K562 (cell line): ENCODE measurements around the gene GTSE1. TPM values are rescaled to one million over a fixed set of nuclear protein-coding genes. Genes with fewer than 3 reads are reported as not detected.
A peak's percentile ranks its signal among the peaks of the same experiment; 100 is the strongest.

Source experiments
- ATAC-seq: fragments of 200-7000 bp; cut with Tn5 transposase; 3 replicates; pipeline ENCODE4 v1.9.1; 2020; ENCODE audit warnings: moderate library complexity
- BruUV-seq: library from RNA; stranded (reverse); fragments of 400-500 nt; replicated peaks from 2 replicates; lab custom pipeline; 2021; lab: Mats Ljungman, UMichigan
- CTCF ChIA-PET: fragments of 300-600 bp; formaldehyde crosslinking; extraction: SDS; loops from one replicate; lab custom pipeline; 2021; ENCODE audit warnings: low intra/inter-chr PET ratio; lab: Yijun Ruan, JAX
- POLR2A ChIA-PET: fragments of 300-600, 350-650 bp; sonication (Branson Sonifier 250); formaldehyde crosslinking; extraction: SDS; loops from one replicate; lab custom pipeline; 2021; ENCODE audit warnings: antibody characterized with exemption, inconsistent platforms; lab: Yijun Ruan, JAX
- DNase-seq, 4 experiments: peaks; one replicate each; pipeline versions ENCODE4 v3.0.0 to v3.0.0-alpha.2; 2011 to 2018; ENCODE audit warnings: low spot score in 3 of 4, mixed read lengths in 3 of 4; ENCODE audit errors: extremely low read depth in 1 of 4
- FAIRE-seq: peaks from 2 replicates; lab custom pipeline; 2011; peaks lifted over from hg19 to GRCh38; lab: Jason Lieb, UNC
- H2AFZ ChIP-seq: 2 replicates; pipeline ENCODE4 v1.6.0; 2011; ENCODE audit warnings: low read depth, low read length, control low read depth, inconsistent platforms
- H3K27ac ChIP-seq: fragments of 200-600 bp; 3 replicates; pipeline ENCODE4 v1.8.0; 2011; ENCODE audit warnings: low read depth, mild to moderate bottlenecking, control low read depth, inconsistent platforms, low read length, moderate library complexity, mixed read lengths; ENCODE audit errors: extremely low read depth
- H3K27me3 ChIP-seq, 2 experiments: fragments of 300-600 bp in 1 of 2; 2 replicates in 1 of 2; 3 replicates in 1 of 2; pipeline versions ENCODE4 v1.6.0 to v1.8.0; 2011; ENCODE audit warnings: inconsistent platforms in 2 of 2, low read length in 2 of 2, mild to moderate bottlenecking in 1 of 2, mixed read lengths in 1 of 2, moderate library complexity in 1 of 2; ENCODE audit not compliant: control insufficient read depth in 2 of 2, insufficient read depth in 2 of 2
- H3K36me3 ChIP-seq: fragments of 300-600 bp; 3 replicates; pipeline ENCODE4 v1.8.0; 2011; ENCODE audit warnings: mild to moderate bottlenecking, low read length, inconsistent platforms; ENCODE audit not compliant: control insufficient read depth, insufficient read depth
- H3K4me1 ChIP-seq, 2 experiments: fragments of 200-600 bp in 1 of 2; replicated peaks in 1 of 2; 2 replicates in 1 of 2; 3 replicates in 1 of 2; pipeline versions ENCODE4 v1.5.1 to v1.8.0; 2011; ENCODE audit warnings: inconsistent platforms in 2 of 2, low read length in 2 of 2, mild to moderate bottlenecking in 1 of 2, mixed read lengths in 1 of 2, moderate library complexity in 1 of 2; ENCODE audit not compliant: control insufficient read depth in 2 of 2, insufficient read depth in 2 of 2
- H3K4me2 ChIP-seq: 2 replicates; pipeline ENCODE4 v1.6.1; 2011; ENCODE audit warnings: low read length, control low read depth, inconsistent platforms, mixed read lengths; ENCODE audit not compliant: insufficient read depth
- H3K4me3 ChIP-seq: fragments of 200-600 bp; sonication (generic), shearing (Covaris generic); 2 replicates; pipeline ENCODE4 v1.5.1; 2016; ENCODE audit warnings: control low read depth, inconsistent platforms
- H3K79me2 ChIP-seq: fragments of 200-600 bp; 3 replicates; pipeline ENCODE4 v1.8.0; 2011; ENCODE audit warnings: low read length, inconsistent platforms; ENCODE audit not compliant: control insufficient read depth, insufficient read depth
- H3K9ac ChIP-seq, 2 experiments: 2 replicates each; pipeline versions ENCODE4 v1.6.0 to v1.6.1; 2011; ENCODE audit warnings: low read depth in 2 of 2, low read length in 2 of 2, control low read depth in 1 of 2, inconsistent platforms in 1 of 2, mild to moderate bottlenecking in 1 of 2, mixed read lengths in 1 of 2; ENCODE audit not compliant: insufficient read depth in 1 of 2
- H3K9me1 ChIP-seq: one replicate; pipeline ENCODE4 v1.6.0; 2011; ENCODE audit warnings: inconsistent platforms, mild to moderate bottlenecking, low read length, moderate library complexity; ENCODE audit not compliant: control insufficient read depth, insufficient read depth
- H3K9me3 ChIP-seq: replicated peaks from 2 replicates; pipeline ENCODE4 v1.5.1; 2011; ENCODE audit warnings: low read depth, low read length, inconsistent platforms; ENCODE audit not compliant: control insufficient read depth, insufficient read depth
- H4K20me1 ChIP-seq: replicated peaks from 2 replicates; pipeline ENCODE4 v1.6.1; 2011; ENCODE audit warnings: low read length, inconsistent platforms, mixed read lengths; ENCODE audit not compliant: control insufficient read depth, insufficient read depth
- DACH1 ChIP-seq: fragments of 450-650 bp; IDR thresholded peaks from 2 replicates; pipeline ENCODE4 v1.6.1; 2018; ENCODE audit not compliant: partially characterized antibody
- HDAC1 ChIP-seq, 2 experiments: fragments of 450-650 bp; IDR thresholded peaks; 2 replicates each; pipeline ENCODE4 v1.6.1; 2016 to 2017; ENCODE audit warnings: inconsistent platforms in 1 of 2, mild to moderate bottlenecking in 1 of 2, moderate library complexity in 1 of 2
- MGA ChIP-seq: fragments of 450-650 bp; IDR thresholded peaks from 2 replicates; pipeline ENCODE4 v1.6.1; 2016; ENCODE audit warnings: mild to moderate bottlenecking, moderate library complexity
- POLR2B ChIP-seq: fragments of 450-650 bp; IDR thresholded peaks from 2 replicates; pipeline ENCODE4 v1.6.1; 2018; ENCODE audit warnings: low read depth; ENCODE audit not compliant: partially characterized antibody
- RBBP5 ChIP-seq: fragments of 200-600 bp; sonication (generic); IDR thresholded peaks from 2 replicates; pipeline ENCODE4 v1.6.1; 2012; ENCODE audit warnings: borderline replicate concordance, mild to moderate bottlenecking, low read length, control low read depth, inconsistent platforms; ENCODE audit not compliant: insufficient read depth, poor library complexity, severe bottlenecking
- ZBTB5 ChIP-seq: fragments of 450-650 bp; IDR thresholded peaks from 2 replicates; pipeline ENCODE4 v1.6.1; 2017; ENCODE audit warnings: antibody characterized with exemption
- ZC3H8 ChIP-seq: fragments of 450-650 bp; IDR thresholded peaks from 2 replicates; pipeline ENCODE4 v1.6.1; 2017
- ZFX ChIP-seq: sonication (generic); formaldehyde crosslinking; IDR thresholded peaks from 2 replicates; pipeline ENCODE4 v1.8.0; 2022; ENCODE audit warnings: mild to moderate bottlenecking, missing genetic modification reagents, moderate library complexity
- WGBS: fragments of 100-300 bp; shearing (Covaris generic); methylation state at CpG from one replicate; pipeline ENCODE4 v1.1.6; 2016; ENCODE audit warnings: low coverage, mixed read lengths; ENCODE audit not compliant: insufficient coverage; ENCODE audit errors: missing lambda C conversion rate; 5-methylcytosine and 5-hydroxymethylcytosine counted together
- in situ Hi-C: fragments of 300-500 bp; cut with MboI; formaldehyde crosslinking; loops from 4 replicates; pipeline ENCODE4 v1.15.0; 2018; ENCODE audit warnings: inconsistent platforms, mixed read lengths
- intact Hi-C: fragments of 100-400 bp; cut with micrococcal nuclease; formaldehyde crosslinking; loops from 2 replicates; pipeline ENCODE4 v1.14.2; 2022
- polyA plus RNA-seq, 8 experiments: library from polyadenylated mRNA; depleted of rRNA in 4 of 8; stranded (reverse) in 5 of 8; unstranded in 3 of 8; fragments of >200 nt; fragmentation: Nextera tagmentation in 2 of 8; fragmentation: Illumina TruSeq in 1 of 8; extraction: Ambion mirVana in 2 of 8; extraction: Trizol in 1 of 8; gene quantifications; 2 replicates each; pipeline versions ENCODE4 v1.2.1 to v1.2.3, GENCODE V29; 2011 to 2014; ENCODE audit warnings: inconsistent platforms in 1 of 8, missing spikeins in 1 of 8
- total RNA-seq, 7 experiments: library from RNA; depleted of rRNA in 6 of 7; stranded (reverse); fragments of >200 nt in 6 of 7; fragmentation: Illumina TruSeq in 2 of 7; extraction: Trizol in 2 of 7; gene quantifications; 2 replicates each; pipeline versions ENCODE4 v1.2.1 to v1.2.3, GENCODE V29; 2011 to 2021; ENCODE audit warnings: low replicate concordance in 1 of 7

Gene GTSE1
- total and polyA plus RNA-seq, 9 of the 15 experiments (the other 6 are each of a cell fraction or from before 2014, with no cell fraction given), result 2.5 to 22.5 (median 12.9) TPM

- H3K27me3 ChIP-seq, result no peaks in the 10 kb centered on the region
- H3K9me3 ChIP-seq, result no peaks in the 10 kb centered on the region
- peaks cover 12 to 35% of the 10 kb centered on the region in 2 experiments for H3K4me1 ChIP-seq
- peak overlapping the region; percentile 83 for H2AFZ ChIP-seq
- BruUV-seq, result no TSS peak
- H4K20me1 ChIP-seq, result no peaks in the 10 kb centered on the region
- in situ Hi-C loops (no loop called here), intact Hi-C loops (no loop called here)
- peak in 1 of 4 experiments; percentile 36 for DNase-seq
- ChIA-PET CTCF (no interaction called here), POLR2A (interaction anchor here (0.6 to 2.3 kb wide), 4 partner anchors 10 to 21 kb away, joined by 3 to 12 read pairs (median 3); partner anchors contain the start of gene TTC38)
- peak; percentile 31 for ATAC-seq
- no peaks in the 10 kb centered on the region for H3K9me1 ChIP-seq
- no peaks in the 10 kb centered on the region for H3K36me3 ChIP-seq
- H3K4me2 ChIP-seq, result peak overlapping the region; percentile 89
- H3K27ac ChIP-seq, result peak overlapping the region; percentile 87
- peak overlapping the region; percentile 86 to 98 for H3K9ac ChIP-seq
- no peak for FAIRE-seq
- 0% methylated on average over 24 of the region's 25 CpGs for whole genome bisulfite sequencing
- peak overlapping the region; percentile 71 for H3K4me3 ChIP-seq
- peaks cover 33% of the 10 kb centered on the region for H3K79me2 ChIP-seq
- no peak for TF ChIP-seq ZC3H8
- no peak for TF ChIP-seq DACH1
- peak; percentile 3 for TF ChIP-seq RBBP5
- no peak for TF ChIP-seq POLR2B
- TF ChIP-seq ZFX (CRISPR knock-in tag), result peak; percentile 6; the same call in 1 of the 2 replicates
- TF ChIP-seq MGA, result 0 out of 2 replicates have a peak, but pooled peaks have one; percentile 12
- no peak for TF ChIP-seq ZBTB5
- TF ChIP-seq HDAC1 (IDR thresholded peaks at IDR 0.05), result peak in 1 of 2 experiments; percentile 11; a peak in 1 of 4 replicates
These were observed 45.9 kb upstream of the GTSE1 start for GRCh38 chr22:46250783-46251125.
